ENCODE measurements around the gene ARL15. TPM values are rescaled to one million over a fixed set of nuclear protein-coding genes. Genes with fewer than 3 reads are reported as not detected.

Gene ARL15
- total RNA-seq, 1 donor from 2014 or later = 29.5 TPM

DNA sequence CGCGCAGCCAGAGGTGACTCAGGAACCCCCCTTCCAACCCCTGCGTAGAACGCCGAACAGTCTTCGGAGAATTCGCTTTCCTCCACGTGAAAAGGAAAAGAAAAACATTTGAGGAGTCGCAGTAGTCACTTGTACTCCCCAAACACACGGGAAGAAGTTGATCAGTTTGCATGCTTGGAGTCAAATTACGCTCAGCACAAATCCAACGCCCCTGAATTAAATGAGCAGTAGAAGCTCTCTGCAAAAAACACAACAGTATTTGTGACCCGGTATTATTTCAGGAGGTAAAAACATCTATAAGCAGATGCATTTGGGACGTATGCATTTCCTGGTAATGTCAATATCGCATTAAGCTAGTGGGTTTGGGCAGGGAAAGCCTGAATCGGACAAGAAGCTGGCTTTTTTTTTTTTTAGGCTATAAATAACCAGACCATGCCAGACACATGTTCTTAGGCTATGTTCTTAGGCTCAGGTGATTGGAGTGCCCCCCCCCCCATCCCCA, 854 bp upstream of the ARL15 start:
- TF ChIP-seq CTCF (IDR thresholded peaks at IDR 0.05) = no peak
- Histone ChIP-seq H3K4me1 (peaks cover 8% of the 10 kb centered on the region), H3K27ac (peak overlapping the region; percentile 92), H3K4me3 (peak overlapping the region; percentile 97), H3K27me3 (no peaks in the 10 kb centered on the region), H3K36me3 (no peaks in the 10 kb centered on the region), H3K9me3 (no peaks in the 10 kb centered on the region)
- intact Hi-C loops (cut with DNase I) = no loop called here
- ATAC-seq (no peak), DNase-seq (no peak)

DNA sequence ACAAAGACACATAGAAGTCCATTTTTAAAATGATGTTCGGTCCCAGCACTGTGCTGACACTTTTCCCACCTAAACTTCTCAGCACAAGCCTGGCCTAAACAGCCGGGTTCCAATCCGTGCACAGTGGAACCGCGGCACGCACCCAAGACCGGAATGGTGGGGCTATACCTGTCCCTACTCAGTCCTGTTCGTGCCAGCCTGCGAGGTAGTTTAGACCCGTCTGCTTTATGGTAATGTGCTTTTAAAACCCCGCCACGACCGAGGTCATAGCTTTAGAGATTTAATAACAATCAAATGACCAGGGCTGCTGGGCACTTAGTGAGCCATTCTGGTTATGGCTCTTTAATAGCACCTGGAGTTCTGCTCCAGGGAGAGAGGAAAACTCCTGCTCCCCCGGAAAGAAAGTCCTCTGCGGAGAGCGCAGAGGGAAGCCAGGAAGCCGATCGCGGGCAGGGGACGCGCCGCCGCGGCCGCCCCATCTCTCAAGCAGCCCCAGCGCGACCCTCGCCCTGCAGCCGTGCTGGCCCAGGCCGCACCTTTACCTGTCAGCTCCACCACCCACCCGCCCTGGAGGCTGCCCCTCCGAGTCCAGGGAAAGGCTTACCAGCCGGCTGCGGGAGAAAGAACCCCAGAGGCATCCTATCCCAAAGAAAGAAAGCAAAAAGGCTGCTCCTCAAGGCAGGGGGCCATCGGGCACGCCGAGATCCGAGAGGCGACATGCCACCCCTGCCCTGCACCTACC, 511 bp downstream of the ARL15 start:
- Histone ChIP-seq H3K27me3 (no peaks in the 10 kb centered on the region), H3K9me3 (no peaks in the 10 kb centered on the region), H3K4me1 (peaks cover 8% of the 10 kb centered on the region), H3K27ac (peak overlapping the region; percentile 92), H3K36me3 (no peaks in the 10 kb centered on the region), H3K4me3 (peak overlapping the region; percentile 97)
- TF ChIP-seq CTCF (IDR thresholded peaks at IDR 0.05) = no peak
- ATAC-seq (peak; percentile 32), DNase-seq (peak; percentile 76)
- intact Hi-C loops (cut with DNase I) = no loop called here

GRCh38 chr5:54309276-54309675, 1.1 kb downstream of the ARL15 start:
- no peaks in the 10 kb centered on the region for H3K36me3 ChIP-seq
- no peak overlapping the region for H3K27ac ChIP-seq
- no peak for DNase-seq
- intact Hi-C loops (cut with DNase I) = no loop called here
- peaks cover 8% of the 10 kb centered on the region for H3K4me1 ChIP-seq
- TF ChIP-seq CTCF (IDR thresholded peaks at IDR 0.05) = no peak
- ATAC-seq = no peak
- H3K4me3 ChIP-seq = peak overlapping the region; percentile 97
- no peaks in the 10 kb centered on the region for H3K27me3 ChIP-seq
- no peaks in the 10 kb centered on the region for H3K9me3 ChIP-seq

- H3K27ac ChIP-seq = no peak overlapping the region
- no peaks in the 10 kb centered on the region for H3K36me3 ChIP-seq
- H3K4me1 ChIP-seq = peaks cover 14% of the 10 kb centered on the region
- no peak for TF ChIP-seq CTCF (IDR thresholded peaks at IDR 0.05)
- intact Hi-C loops (cut with DNase I) = no loop called here
- no peaks in the 10 kb centered on the region for H3K9me3 ChIP-seq
- no peak overlapping the region for H3K4me3 ChIP-seq
- DNase-seq (no peak), ATAC-seq (no peak)
- H3K27me3 ChIP-seq = no peaks in the 10 kb centered on the region
These were observed 2.8 kb downstream of the ARL15 start for GRCh38 chr5:54307583-54307982.

- H3K27me3 ChIP-seq = no peaks in the 10 kb centered on the region
- TF ChIP-seq CTCF (IDR thresholded peaks at IDR 0.05) = no peak
- H3K4me1 ChIP-seq = peaks cover 19% of the 10 kb centered on the region
- no peak overlapping the region for H3K27ac ChIP-seq
- intact Hi-C loops (cut with DNase I) = no loop called here
- ATAC-seq (no peak), DNase-seq (no peak)
- H3K36me3 ChIP-seq = no peaks in the 10 kb centered on the region
- H3K9me3 ChIP-seq = no peaks in the 10 kb centered on the region
- no peak overlapping the region for H3K4me3 ChIP-seq
These were observed 3.5 kb downstream of the ARL15 start for GRCh38 chr5:54306893-54307292.
